Measurements from ENCODE around the gene ADAMTS7.

DNA sequence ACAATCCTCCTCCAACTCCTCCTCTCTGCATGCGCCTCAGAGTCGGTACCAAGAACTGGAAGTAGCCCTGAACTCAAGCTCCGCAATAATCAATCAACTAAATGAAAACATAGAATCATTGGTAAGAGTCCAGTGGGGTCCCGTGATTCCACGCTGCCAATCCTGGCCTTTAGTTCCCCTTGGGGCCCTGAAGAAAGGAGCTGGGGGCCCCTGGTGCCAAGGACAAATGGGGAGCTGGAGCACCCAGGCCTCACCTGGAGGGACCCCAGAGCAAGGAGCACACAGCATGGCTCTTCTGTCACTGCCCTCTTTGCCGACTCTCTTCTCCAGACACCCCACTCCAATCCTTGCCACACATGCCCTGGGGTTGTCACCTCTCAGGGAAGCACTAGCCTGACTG is 80.3 kb downstream of the ADAMTS7 start:
- TF ChIP-seq CTCF (IDR thresholded peaks at IDR 0.05) (no peak), EZH2phosphoT487 (IDR thresholded peaks at IDR 0.05) (no peak), EZH2 (IDR thresholded peaks at IDR 0.05) (no peak)
